Measurements from ENCODE around the gene MLC1. TPM values are rescaled to one million over a fixed set of nuclear protein-coding genes. Genes with fewer than 3 reads are reported as not detected.
A peak's percentile ranks its signal among the peaks of the same experiment; 100 is the strongest.

MLC1 gene
- polyA plus RNA-seq, 1 donor (not counting 4 experiments of a cell fraction or from before 2014, with no cell fraction given): not detected

- Histone ChIP-seq H3K9me3 (ENCODE audit: control insufficient read depth, low read depth, low read length) (peaks cover 2% of the 10 kb centered on the region), H3K4me2 (ENCODE audit: control insufficient read depth, extremely low read depth, insufficient read depth, low read depth, low read length) (no peak overlapping the region), H3K9ac (ENCODE audit: control insufficient read depth, extremely low read depth, insufficient read depth, low read length) (no peak overlapping the region), H4K20me1 (ENCODE audit: control insufficient read depth, extremely low read depth, insufficient read depth, low read length) (no peaks in the 10 kb centered on the region), H3K27ac (ENCODE audit: control insufficient read depth, insufficient read depth, low read length) (no peak overlapping the region), H3K36me3 (ENCODE audit: control insufficient read depth in 2 of 2, extremely low read depth in 1 of 2, insufficient read depth in 2 of 2, low read length in 2 of 2) (no peaks in the 10 kb centered on the region), H3K4me3 (ENCODE audit: control insufficient read depth in 2 of 3, extremely low read depth in 1 of 3, insufficient read depth in 2 of 3, low read depth in 1 of 3, low read length in 3 of 3) (no peak overlapping the region), H3K79me2 (ENCODE audit: control insufficient read depth, insufficient read depth, low read length) (no peaks in the 10 kb centered on the region), H3K27me3 (ENCODE audit: control insufficient read depth, extremely low read depth, insufficient read depth, low read length) (no peaks in the 10 kb centered on the region), H3K9me1 (ENCODE audit: control insufficient read depth, extremely low read depth, insufficient read depth, low read length) (no peaks in the 10 kb centered on the region), H3K4me1 (ENCODE audit: control insufficient read depth, extremely low read depth, insufficient read depth, low read length) (peaks cover 15% of the 10 kb centered on the region), H2AFZ (ENCODE audit: control insufficient read depth, low read length) (no peak overlapping the region)
- FAIRE-seq (no peak), DNase-seq (ENCODE audit: low read depth, low spot score) (no peak)
- no peak for TF ChIP-seq CTCF (optimal IDR thresholded peaks at IDR 0.05 in 1 of 3, IDR thresholded peaks at IDR 0.05 in 1 of 3, conservative IDR thresholded peaks at IDR 0.05 in 1 of 3; ENCODE audit: extremely low read depth in 1 of 3, insufficient read depth in 2 of 3, low read length in 3 of 3)
- no peak for TF ChIP-seq EZH2 (IDR thresholded peaks at IDR 0.05; ENCODE audit: low read length)
- dilution Hi-C loops (cut with MboI; ENCODE audit: extremely low pct_ligation_motif_present, low sequenced_read_pairs): no loop called here
Observed at GRCh38 chr22:50107529-50107928, 22.3 kb upstream of the MLC1 start.

GRCh38 chr22:50105208-50106100 is 20.2 kb upstream of the MLC1 start:
- DNase-seq (ENCODE audit: low read depth, low spot score): no peak
- peak overlapping the region; percentile 68 for H2AFZ ChIP-seq (ENCODE audit: control insufficient read depth, low read length)
- no peak overlapping the region for H3K27ac ChIP-seq (ENCODE audit: control insufficient read depth, insufficient read depth, low read length)
- H3K36me3 ChIP-seq (ENCODE audit: control insufficient read depth in 2 of 2, extremely low read depth in 1 of 2, insufficient read depth in 2 of 2, low read length in 2 of 2): no peaks in the 10 kb centered on the region
- H3K9me1 ChIP-seq (ENCODE audit: control insufficient read depth, extremely low read depth, insufficient read depth, low read length): no peaks in the 10 kb centered on the region
- dilution Hi-C loops (cut with MboI; ENCODE audit: extremely low pct_ligation_motif_present, low sequenced_read_pairs): no loop called here
- peaks cover 4% of the 10 kb centered on the region for H3K27me3 ChIP-seq (ENCODE audit: control insufficient read depth, extremely low read depth, insufficient read depth, low read length)
- H3K79me2 ChIP-seq (ENCODE audit: control insufficient read depth, insufficient read depth, low read length): no peaks in the 10 kb centered on the region
- TF ChIP-seq EZH2 (IDR thresholded peaks at IDR 0.05; ENCODE audit: low read length) (no peak), CTCF (optimal IDR thresholded peaks at IDR 0.05 in 1 of 3, IDR thresholded peaks at IDR 0.05 in 1 of 3, conservative IDR thresholded peaks at IDR 0.05 in 1 of 3; ENCODE audit: extremely low read depth in 1 of 3, insufficient read depth in 2 of 3, low read length in 3 of 3) (no peak)
- peak overlapping the region in 1 of 3 experiments; percentile 46 for H3K4me3 ChIP-seq (ENCODE audit: control insufficient read depth in 2 of 3, extremely low read depth in 1 of 3, insufficient read depth in 2 of 3, low read depth in 1 of 3, low read length in 3 of 3)
- H4K20me1 ChIP-seq (ENCODE audit: control insufficient read depth, extremely low read depth, insufficient read depth, low read length): no peaks in the 10 kb centered on the region
- no peak overlapping the region for H3K9ac ChIP-seq (ENCODE audit: control insufficient read depth, extremely low read depth, insufficient read depth, low read length)
- FAIRE-seq: peak; percentile 98
- peaks cover 2% of the 10 kb centered on the region for H3K9me3 ChIP-seq (ENCODE audit: control insufficient read depth, low read depth, low read length)
- H3K4me1 ChIP-seq (ENCODE audit: control insufficient read depth, extremely low read depth, insufficient read depth, low read length): peaks cover 15% of the 10 kb centered on the region
- H3K4me2 ChIP-seq (ENCODE audit: control insufficient read depth, extremely low read depth, insufficient read depth, low read depth, low read length): peak overlapping the region; percentile 84
